ENCODE data around the gene TMEM175.

- TF ChIP-seq POLR2A (IDR thresholded peaks at IDR 0.05; ENCODE audit: low read depth, low read length) (no peak), POLR2AphosphoS5 (IDR thresholded peaks at IDR 0.05; ENCODE audit: low read depth, low read length) (no peak), TAF1 (IDR thresholded peaks at IDR 0.05; ENCODE audit: low read depth, low read length) (no peak), SPI1 (IDR thresholded peaks at IDR 0.05; ENCODE audit: low read depth, low read length) (no peak), POU2F2 (IDR thresholded peaks at IDR 0.05; ENCODE audit: low read depth, low read length) (no peak), PAX5 (IDR thresholded peaks at IDR 0.05; ENCODE audit: insufficient read depth, low read length, severe bottlenecking) (no peak)
Measured at GRCh38 chr4:891747-892146, 40.5 kb upstream of the TMEM175 start.
